HEK293 (cell line): Measurements from ENCODE around the gene NAA35.

ENCODE experiments used
- PBX3 ChIP-seq: sonication (generic); formaldehyde crosslinking; IDR thresholded peaks from 2 replicates; pipeline ENCODE4 v1.8.1; 2022; ENCODE audit warnings: mild to moderate bottlenecking, moderate library complexity, missing genetic modification reagents
- ZNF174 ChIP-seq: fragments of 450-650 bp; formaldehyde crosslinking; IDR thresholded peaks from 2 replicates; pipeline ENCODE4 v1.5.0; 2017; ENCODE audit warnings: missing biosample characterization, mild to moderate bottlenecking, missing genetic modification characterization
- ZNF274 ChIP-seq, 2 experiments: fragments of 200-500 bp in 1 of 2; fragments of 450-650 bp in 1 of 2; sonication (Bioruptor generic) in 1 of 2; formaldehyde crosslinking in 1 of 2; IDR thresholded peaks; 2 replicates each; pipeline versions ENCODE4 v1.5.1 to v1.6.1; 2014 to 2016; ENCODE audit warnings: borderline replicate concordance in 1 of 2, inconsistent platforms in 1 of 2, low read length in 1 of 2, missing biosample characterization in 1 of 2, missing genetic modification characterization in 1 of 2
- ZNF747 ChIP-seq: fragments of 450-650 bp; formaldehyde crosslinking; IDR thresholded peaks from 2 replicates; pipeline ENCODE4 v1.5.1; 2016; ENCODE audit warnings: missing biosample characterization, missing genetic modification characterization
- TF ChIP-seq, protein P1 (sequence below): fragments of 450-650 bp; formaldehyde crosslinking; IDR thresholded peaks from 2 replicates; pipeline ENCODE4 v1.5.1; 2016; ENCODE audit warnings: missing biosample characterization, missing genetic modification characterization

- TF ChIP-seq ZNF174 (tag by site-specific recombination) (no peak), ZNF747 (tag by site-specific recombination) (no peak), ZNF274 (IDR thresholded peaks at IDR 0.05; ENCODE audit: low read length) (no peak), ZNF274 (tag by site-specific recombination; IDR thresholded peaks at IDR 0.05; ENCODE audit: borderline replicate concordance) (no peak), PBX3 (CRISPR knock-in tag) (no peak)
- TF ChIP-seq, protein P1, sequence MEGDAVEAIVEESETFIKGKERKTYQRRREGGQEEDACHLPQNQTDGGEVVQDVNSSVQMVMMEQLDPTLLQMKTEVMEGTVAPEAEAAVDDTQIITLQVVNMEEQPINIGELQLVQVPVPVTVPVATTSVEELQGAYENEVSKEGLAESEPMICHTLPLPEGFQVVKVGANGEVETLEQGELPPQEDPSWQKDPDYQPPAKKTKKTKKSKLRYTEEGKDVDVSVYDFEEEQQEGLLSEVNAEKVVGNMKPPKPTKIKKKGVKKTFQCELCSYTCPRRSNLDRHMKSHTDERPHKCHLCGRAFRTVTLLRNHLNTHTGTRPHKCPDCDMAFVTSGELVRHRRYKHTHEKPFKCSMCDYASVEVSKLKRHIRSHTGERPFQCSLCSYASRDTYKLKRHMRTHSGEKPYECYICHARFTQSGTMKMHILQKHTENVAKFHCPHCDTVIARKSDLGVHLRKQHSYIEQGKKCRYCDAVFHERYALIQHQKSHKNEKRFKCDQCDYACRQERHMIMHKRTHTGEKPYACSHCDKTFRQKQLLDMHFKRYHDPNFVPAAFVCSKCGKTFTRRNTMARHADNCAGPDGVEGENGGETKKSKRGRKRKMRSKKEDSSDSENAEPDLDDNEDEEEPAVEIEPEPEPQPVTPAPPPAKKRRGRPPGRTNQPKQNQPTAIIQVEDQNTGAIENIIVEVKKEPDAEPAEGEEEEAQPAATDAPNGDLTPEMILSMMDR (tag by site-specific recombination) = no peak
Measured at GRCh38 chr9:86027767-86028166, 86.8 kb downstream of the NAA35 start.
